GM20000 (cell line): ENCODE measurements around the gene PCYT1B.

Experiments used
- DNase-seq: peaks from one replicate; pipeline ENCODE4 v3.0.0; 2012; ENCODE audit warnings: low spot score
- TF ChIP-seq, protein P1 (sequence below): IDR thresholded peaks from 2 replicates; pipeline ENCODE4 v1.5.1; 2012; ENCODE audit warnings: mild to moderate bottlenecking, control low read depth; ENCODE audit errors: extremely low read depth, missing control alignments

PCYT1B gene

DNA sequence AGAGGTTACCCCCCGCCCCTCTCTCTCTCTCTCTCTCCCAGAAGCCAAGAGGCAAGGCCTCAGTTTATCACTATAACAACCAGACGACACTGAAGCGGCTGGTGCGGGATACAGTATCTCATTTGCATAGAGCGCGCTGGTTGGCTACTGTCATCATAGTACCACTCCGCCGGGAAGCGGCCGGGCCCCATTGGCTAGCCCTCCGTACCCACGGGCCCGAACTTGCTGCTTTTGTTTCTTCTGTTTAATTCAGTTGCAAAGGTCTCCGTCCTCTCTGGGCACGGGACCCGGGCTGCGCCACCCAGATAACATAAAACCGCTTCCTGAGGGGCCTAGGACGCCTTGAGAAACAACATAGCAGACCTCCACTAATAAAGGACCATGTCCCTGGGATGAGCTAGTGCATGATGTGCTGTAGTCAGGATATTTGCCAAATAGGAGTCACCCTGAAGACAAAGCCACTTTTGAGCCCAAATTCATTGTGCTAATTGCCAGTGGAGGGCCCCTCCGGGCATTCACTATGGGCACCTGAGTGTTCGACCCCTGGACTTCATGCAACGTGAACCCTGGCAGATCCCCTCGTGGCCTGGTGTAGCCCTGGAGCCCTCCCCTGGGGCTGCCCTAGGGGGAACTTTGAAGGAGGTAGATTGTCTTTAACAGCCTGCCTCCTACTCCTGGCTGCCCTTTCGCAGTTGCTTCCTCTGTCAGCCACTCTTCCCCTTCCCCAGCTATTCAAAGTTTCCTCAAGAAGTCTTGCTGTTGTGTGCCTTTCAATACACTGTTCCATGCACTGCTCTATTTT is at the start of gene PCYT1B:
TSS of gene PCYT1B (minus strand) at position 91 of the 802 bp plus-strand sequence. CDS start 242 bp downstream, outside the sequence.
- TF ChIP-seq, protein P1, sequence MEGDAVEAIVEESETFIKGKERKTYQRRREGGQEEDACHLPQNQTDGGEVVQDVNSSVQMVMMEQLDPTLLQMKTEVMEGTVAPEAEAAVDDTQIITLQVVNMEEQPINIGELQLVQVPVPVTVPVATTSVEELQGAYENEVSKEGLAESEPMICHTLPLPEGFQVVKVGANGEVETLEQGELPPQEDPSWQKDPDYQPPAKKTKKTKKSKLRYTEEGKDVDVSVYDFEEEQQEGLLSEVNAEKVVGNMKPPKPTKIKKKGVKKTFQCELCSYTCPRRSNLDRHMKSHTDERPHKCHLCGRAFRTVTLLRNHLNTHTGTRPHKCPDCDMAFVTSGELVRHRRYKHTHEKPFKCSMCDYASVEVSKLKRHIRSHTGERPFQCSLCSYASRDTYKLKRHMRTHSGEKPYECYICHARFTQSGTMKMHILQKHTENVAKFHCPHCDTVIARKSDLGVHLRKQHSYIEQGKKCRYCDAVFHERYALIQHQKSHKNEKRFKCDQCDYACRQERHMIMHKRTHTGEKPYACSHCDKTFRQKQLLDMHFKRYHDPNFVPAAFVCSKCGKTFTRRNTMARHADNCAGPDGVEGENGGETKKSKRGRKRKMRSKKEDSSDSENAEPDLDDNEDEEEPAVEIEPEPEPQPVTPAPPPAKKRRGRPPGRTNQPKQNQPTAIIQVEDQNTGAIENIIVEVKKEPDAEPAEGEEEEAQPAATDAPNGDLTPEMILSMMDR: no peak
- DNase-seq: peak; percentile 7

DNA sequence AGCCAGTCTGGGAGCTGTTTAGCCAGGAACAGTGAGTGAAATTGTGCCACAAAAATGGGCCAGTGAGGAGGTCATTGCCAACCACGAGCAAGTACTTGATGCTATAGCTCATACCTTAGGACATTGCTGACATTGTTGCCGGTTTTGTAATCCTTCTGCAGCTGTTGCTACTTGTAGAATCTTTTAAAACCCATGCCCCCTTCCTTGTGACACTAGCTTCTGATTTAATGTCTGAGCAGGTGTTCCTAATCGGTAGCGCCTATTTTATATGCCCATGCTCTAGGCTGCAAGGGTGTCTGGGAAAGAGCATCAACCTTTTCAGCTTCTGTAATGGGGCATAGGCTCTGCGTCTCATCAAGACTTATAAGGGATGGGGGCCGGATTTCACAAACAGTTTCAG is 49.1 kb upstream of the PCYT1B start:
- TF ChIP-seq, protein P1: no peak
- DNase-seq: no peak

DNA sequence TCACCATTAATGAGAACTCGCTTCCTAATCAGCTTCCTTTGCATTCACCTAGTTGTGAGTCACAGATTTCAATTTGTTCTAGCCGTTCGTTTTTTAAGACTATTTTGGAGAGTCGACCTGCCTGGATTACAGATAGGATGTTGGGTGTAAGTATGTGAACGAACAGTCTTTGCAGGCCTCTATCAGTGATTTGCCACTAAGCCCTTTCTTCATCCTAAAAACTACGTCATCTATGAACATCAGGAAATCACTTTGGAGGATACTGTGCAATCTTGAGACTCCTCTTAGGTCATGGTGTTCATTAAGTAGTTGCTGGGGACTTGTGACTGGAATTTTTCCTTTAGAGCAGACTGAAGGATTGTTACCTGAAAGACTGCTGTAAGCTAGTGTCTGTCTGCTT is 47.7 kb upstream of the PCYT1B start:
- TF ChIP-seq, protein P1: no peak
- DNase-seq: no peak

DNA sequence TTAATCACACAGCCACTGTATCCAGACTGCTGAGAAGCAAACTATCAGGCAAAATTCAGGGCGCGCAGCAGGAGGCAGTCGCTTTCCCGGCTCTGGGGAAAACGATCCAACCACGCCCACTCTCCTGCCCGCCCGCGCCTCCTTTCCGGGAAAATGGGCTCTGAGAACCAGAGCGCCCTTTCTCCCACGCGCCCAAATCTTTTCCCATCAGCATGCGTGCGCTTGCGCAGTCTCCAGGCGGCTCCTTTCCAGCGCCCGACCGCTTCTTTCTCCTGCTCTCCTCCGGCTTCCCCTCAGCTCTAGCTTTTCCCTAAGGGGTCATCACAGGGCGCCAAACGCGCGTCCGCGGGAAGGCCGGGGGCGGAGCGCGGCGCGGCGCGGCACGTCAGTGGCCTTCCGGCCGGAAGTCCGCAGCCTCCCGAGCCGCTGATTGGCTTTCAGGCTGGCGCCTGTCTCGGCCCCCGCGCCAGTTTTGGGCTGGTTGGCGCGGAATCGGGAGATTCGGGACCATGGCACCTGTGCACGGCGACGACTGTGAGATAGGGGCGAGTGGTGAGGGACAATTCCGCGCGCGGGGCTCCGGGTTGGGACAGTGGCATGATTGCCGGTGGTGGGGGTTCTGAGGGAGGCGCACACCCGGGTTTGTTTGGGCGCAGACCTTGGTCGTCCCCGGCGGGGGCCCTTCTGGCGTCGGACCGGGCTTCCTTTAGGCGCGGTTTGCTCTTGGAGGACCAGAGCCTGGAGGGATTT is 46.5 kb upstream of the PCYT1B start, which contains the start of gene POLA1:
TSS of gene POLA1 (plus strand) at position 466 of the 750 bp plus-strand sequence. CDS start at position 510, 44 bp downstream.
- TF ChIP-seq, protein P1: no peak
- DNase-seq: peak; percentile 83

DNA sequence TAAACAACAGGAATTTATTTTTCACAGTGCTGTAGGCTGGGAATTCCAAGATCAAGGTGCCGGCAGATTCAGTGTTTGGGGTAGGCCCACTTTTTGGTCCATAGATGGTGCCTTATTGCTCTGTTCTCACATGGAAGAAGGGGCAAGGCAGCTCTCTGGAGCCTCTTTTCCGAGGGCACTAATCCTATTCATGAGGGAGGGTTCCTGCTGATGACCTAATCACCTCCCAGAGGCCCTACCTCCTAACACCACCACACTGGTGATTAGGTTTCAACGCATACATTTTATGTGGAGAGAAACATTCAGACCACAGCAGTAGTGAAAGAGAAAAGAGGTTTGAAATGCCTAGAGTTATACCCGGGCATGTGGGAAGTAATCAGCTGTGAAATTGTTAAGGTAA is 45.2 kb upstream of the PCYT1B start:
- TF ChIP-seq, protein P1: no peak
- no peak for DNase-seq

DNA sequence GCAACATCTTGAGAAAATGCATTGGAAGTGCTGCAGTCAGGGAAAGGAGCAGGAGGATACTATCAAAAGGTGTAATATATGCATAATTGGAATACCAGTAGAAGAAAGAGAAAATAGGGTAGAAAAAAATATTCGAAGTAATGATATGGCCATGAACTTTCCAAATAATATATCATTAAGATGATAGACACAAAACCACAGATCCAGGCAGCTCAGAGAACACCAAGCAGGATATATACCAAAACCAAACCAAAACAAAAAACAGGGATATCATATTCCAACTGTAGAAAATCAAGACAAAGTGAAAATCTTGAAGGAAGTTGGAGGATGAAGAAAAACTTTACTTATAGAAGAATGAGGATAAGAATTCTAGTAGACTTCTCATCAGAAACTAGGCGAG is 36.9 kb upstream of the PCYT1B start:
- TF ChIP-seq, protein P1: no peak
- no peak for DNase-seq
